Measurements from ENCODE around the gene ZG16.
"Not testable (repeated sequence)": the region's sequence is repeated elsewhere in the genome, so short reads cannot be mapped to it uniquely, and the experiment has no call there.

ZG16 gene, protein sequence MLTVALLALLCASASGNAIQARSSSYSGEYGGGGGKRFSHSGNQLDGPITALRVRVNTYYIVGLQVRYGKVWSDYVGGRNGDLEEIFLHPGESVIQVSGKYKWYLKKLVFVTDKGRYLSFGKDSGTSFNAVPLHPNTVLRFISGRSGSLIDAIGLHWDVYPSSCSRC

DNA sequence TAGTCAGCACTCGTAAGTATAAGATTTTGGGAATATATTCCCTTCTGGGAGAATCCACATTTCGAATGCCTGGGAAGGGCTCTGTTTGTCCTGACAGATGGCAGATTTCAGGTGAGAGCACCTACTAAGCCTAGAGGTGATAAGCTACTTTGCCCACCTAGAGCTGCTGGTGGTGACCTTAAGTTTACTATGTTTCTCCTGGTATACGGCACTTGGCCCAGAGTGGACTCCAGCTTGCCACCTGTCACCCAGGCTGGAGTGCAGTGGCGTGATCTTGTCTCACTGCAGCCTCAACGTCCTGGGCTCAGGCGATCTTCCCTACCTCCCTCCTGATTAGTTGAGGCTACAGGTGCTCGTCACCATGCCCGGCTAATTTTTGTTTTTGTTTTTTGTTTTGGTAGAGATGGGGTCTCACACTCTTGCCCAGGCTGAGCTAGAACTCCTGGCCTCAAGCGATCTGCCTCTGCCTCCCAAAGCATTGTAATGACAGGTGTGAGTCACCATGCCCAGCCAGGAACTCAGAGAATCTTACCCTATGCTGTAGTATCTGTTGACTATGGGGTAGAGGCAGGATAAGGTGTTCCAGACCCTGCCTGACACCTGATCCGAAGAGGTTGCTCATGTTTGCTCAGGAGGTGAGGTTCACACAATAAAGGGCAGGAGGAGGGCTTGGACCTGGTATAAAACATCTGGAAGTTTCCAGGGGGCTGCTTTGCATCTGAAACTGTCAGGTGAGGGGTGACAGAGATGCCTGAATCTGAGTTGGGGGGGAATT is at the start of gene ZG16:
ZG16 (plus strand) TSS at position 681 of the 775 bp plus-strand sequence. CDS start 1,011 bp downstream, outside the sequence.
- TF ChIP-seq, protein P1, sequence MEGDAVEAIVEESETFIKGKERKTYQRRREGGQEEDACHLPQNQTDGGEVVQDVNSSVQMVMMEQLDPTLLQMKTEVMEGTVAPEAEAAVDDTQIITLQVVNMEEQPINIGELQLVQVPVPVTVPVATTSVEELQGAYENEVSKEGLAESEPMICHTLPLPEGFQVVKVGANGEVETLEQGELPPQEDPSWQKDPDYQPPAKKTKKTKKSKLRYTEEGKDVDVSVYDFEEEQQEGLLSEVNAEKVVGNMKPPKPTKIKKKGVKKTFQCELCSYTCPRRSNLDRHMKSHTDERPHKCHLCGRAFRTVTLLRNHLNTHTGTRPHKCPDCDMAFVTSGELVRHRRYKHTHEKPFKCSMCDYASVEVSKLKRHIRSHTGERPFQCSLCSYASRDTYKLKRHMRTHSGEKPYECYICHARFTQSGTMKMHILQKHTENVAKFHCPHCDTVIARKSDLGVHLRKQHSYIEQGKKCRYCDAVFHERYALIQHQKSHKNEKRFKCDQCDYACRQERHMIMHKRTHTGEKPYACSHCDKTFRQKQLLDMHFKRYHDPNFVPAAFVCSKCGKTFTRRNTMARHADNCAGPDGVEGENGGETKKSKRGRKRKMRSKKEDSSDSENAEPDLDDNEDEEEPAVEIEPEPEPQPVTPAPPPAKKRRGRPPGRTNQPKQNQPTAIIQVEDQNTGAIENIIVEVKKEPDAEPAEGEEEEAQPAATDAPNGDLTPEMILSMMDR (IDR thresholded peaks at IDR 0.05; ENCODE audit: low read length, missing control alignments): no peak
- no peak for DNase-seq (ENCODE audit: low read depth)
- no peak within 1 kb of the TSS for H3K4me3 ChIP-seq (replicated peaks; ENCODE audit: low read depth, low read length)

DNA sequence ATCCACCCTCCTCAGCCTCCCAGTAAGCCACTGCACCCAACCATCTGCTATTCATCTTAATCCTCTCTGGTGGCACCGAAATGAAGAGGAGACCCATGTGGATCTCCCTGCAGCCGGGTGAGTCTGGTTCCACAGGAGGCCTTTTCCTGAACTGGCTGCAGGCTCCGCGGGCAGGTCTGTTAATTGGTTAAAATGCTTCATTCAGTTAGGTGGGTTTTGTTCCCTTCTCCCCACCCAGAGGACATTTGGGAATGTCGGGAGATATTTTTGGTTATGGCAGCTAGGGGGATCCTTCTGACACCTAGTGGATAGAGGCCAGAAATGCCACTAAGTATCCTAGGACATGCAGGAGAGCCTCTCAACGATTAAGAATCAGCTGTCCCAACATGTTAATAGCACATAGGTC is 48.9 kb upstream of the ZG16 start:
- DNase-seq (ENCODE audit: low read depth): peak; percentile 66
- TF ChIP-seq, protein P1 (IDR thresholded peaks at IDR 0.05; ENCODE audit: low read length, missing control alignments): peak; percentile 81
- H3K4me3 ChIP-seq (replicated peaks; ENCODE audit: low read depth, low read length): no peak overlapping the region

GRCh38 chr16:29730649-29731048 is 47.4 kb upstream of the ZG16 start:
- no peak for DNase-seq (ENCODE audit: low read depth)
- TF ChIP-seq, protein P1 (IDR thresholded peaks at IDR 0.05; ENCODE audit: low read length, missing control alignments): no peak
- no peak overlapping the region for H3K4me3 ChIP-seq (replicated peaks; ENCODE audit: low read depth, low read length)

- DNase-seq (ENCODE audit: low read depth); H3K4me3 ChIP-seq (replicated peaks; ENCODE audit: low read depth, low read length): not testable (repeated sequence)
Observed at GRCh38 chr16:29731768-29732601, 46.1 kb upstream of the ZG16 start.

DNA sequence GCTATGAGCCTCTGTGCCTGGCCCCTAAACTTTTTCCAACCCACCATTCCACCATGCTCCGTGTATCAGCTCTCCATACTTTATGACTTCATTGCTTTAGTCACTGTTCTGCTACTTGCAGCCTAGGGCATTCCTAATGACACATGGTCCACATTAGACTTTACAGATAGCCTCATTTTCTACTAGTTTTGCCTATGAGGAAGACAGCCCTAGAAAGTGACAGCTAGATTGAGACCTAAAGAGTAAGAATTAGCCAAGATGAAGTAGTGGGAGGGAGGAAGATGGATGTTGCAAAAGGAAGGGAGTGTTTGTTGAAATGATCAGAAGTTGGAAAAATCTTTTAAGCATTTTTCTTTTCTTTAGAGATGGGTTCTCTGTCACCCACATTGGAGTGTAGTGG is 43.3 kb upstream of the ZG16 start:
- H3K4me3 ChIP-seq (replicated peaks; ENCODE audit: low read depth, low read length): no peak overlapping the region
- no peak for DNase-seq (ENCODE audit: low read depth)
- TF ChIP-seq, protein P1 (IDR thresholded peaks at IDR 0.05; ENCODE audit: low read length, missing control alignments): no peak

DNA sequence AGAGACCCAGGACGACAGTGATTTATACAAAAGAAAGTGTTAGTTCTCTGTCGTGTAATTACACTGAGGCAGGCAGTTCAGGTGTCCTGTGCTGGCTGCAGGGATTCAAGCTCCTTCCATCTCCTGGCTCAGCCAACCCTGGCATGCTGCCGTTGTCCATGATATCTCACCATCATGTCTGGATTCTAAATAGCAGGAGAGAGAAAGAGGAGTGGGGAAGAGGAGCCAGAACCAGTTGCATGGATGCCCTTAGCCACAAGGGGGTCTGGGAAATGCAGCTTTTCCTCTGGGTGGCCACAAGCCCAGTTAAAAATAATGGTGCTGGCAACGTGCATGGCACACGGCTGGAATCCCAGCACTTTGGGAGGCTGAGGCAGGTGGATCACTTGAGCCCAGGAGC is 41.9 kb upstream of the ZG16 start:
- DNase-seq (ENCODE audit: low read depth): no peak
- no peak overlapping the region for H3K4me3 ChIP-seq (replicated peaks; ENCODE audit: low read depth, low read length)
- TF ChIP-seq, protein P1 (IDR thresholded peaks at IDR 0.05; ENCODE audit: low read length, missing control alignments): peak; percentile 7

- TF ChIP-seq, protein P1 (IDR thresholded peaks at IDR 0.05; ENCODE audit: low read length, missing control alignments): no peak
- no peak overlapping the region for H3K4me3 ChIP-seq (replicated peaks; ENCODE audit: low read depth, low read length)
- DNase-seq (ENCODE audit: low read depth): no peak
Observed at GRCh38 chr16:29736764-29737163, 41.3 kb upstream of the ZG16 start.

Measured in fibroblast of pulmonary artery (primary cell).